ENCODE results near the gene BLOC1S1.

Gene BLOC1S1

GRCh38 chr12:55712700-55713415 is 3.0 kb upstream of the BLOC1S1 start:
- FAIRE-seq, result no peak

DNA sequence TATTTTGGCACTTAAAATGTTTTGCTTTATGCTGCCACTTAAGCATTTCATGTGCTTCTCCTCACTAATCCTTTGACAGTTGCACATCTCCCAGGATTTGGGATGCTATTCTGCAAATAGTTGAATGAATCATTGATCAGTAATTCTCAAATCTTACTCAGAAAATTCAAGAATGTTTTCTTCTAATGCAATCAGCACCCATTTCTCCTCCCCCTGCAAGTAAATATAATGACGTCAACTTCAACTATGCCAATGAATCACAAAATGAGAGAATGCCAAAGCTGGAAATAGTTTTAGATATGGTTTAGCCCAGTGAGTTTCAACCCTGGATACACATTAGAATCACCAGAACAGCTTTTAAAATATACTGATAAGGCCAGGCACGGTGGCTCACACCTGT is 2.1 kb upstream of the BLOC1S1 start:
- no peak for FAIRE-seq

DNA sequence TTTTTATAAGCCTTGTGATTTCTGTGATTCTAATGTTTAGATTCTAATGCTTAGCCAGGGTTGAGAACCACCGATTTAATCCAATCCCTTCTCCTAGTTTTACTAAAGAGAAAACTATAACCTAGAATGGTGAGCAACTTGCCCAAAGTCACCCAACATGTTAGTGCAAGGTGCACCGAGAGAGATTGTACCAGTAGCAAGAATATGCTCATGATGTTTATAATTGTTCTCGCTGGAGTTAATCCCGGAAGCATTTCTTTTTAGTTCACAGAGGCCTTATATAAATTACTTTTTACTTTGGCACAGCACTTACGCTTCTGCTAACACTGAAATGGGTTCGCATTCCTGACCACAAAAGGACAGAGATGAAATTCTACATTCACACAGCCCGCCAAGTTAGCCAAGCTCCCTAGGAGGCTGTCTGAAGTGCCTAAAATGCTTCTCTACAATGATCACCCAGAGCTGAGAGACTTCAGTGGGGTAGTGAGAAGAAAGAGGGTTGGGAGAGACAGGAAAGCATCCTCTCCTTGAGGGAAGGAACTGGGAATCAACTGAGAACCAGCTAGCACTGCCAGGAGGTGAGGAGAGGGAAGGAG is 579 bp upstream of the BLOC1S1 start:
- FAIRE-seq, result no peak

DNA sequence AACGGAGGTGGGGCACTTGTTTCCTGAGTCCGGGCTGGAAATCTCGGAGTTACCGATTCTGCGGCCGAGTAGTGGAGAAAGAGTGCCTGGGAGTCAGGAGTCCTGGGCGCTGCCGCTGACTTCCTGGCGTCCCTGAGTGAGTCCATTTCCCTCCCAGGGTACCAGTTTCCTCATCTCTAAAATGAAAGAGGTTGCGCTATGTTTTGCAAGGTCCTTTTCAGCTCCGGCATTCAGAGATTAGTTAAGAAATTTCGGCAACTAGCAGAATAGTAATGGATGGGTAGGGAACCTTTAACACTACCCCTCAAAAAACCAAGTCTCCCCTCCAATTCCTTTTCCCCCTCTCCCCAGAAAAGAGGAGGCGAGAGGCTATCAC is 724 bp downstream of the BLOC1S1 start:
- no peak for FAIRE-seq

DNA sequence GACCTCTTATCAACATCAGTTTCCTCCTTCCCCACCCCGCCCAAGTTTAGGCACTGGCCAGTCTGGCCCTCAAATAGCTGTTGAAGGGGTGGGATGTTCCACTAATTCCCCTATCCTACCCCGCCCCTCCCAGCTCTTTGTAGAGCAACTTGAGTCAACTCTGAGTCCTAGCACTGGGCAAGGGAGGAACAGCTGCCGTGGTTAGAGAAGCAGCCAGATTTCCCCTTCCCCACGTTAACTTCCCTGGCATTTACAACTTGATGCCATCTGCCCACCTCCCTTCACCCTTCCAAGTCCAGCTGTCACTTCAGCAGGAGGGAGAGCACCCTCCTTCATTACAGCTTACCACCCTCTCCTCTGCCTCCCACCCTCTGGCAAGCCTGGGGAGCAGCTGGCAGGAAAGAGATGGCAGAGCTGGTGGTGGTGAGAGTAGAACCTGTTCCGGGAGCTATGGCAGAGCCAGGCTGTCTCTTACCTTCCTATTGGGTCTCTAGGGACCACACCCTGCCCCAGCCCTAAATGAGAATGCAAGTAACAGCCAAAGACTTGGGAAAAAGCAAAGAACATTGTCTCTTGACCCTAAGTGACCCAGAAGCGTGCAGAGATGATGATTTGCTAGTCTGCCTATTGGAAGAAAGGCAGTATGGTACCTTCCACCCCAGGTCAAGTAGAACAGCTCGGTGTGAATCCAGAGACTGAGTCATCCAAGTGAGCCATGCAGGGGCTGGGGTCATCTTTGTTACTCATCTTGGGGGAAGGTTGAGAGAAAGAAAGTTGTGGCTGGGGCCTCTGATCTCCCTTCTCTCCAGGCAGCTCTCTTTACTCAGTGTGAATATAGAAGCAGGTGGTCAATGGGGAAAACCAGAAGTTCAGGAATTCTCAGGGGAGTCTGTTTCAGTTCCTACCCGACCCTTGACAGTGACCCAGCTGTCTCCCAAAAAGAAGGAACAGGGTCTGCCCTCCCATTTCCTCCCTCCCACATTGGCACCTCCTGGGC is 1.5 kb downstream of the BLOC1S1 start:
- no peak for FAIRE-seq

DNA sequence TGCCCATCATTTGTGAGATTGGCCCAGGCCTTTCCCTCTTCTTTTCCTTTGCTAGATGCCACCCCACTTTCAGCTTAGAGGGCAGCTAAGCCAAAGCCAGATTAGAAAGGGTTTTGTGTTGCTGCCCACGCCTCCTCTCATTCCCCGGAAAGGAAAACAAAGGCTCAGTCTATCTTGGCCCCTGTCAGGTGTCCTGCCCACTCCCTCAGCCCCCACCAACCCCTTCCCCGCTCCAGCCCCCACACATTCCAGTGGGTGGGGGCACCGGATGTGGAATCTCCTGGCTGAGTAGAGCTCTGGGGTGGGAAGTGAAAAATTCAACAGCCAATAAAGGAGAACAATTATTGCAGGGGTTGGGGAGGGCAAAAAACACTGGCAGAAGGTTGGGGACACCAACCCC is 2.2 kb downstream of the BLOC1S1 start:
- no peak for FAIRE-seq

DNA sequence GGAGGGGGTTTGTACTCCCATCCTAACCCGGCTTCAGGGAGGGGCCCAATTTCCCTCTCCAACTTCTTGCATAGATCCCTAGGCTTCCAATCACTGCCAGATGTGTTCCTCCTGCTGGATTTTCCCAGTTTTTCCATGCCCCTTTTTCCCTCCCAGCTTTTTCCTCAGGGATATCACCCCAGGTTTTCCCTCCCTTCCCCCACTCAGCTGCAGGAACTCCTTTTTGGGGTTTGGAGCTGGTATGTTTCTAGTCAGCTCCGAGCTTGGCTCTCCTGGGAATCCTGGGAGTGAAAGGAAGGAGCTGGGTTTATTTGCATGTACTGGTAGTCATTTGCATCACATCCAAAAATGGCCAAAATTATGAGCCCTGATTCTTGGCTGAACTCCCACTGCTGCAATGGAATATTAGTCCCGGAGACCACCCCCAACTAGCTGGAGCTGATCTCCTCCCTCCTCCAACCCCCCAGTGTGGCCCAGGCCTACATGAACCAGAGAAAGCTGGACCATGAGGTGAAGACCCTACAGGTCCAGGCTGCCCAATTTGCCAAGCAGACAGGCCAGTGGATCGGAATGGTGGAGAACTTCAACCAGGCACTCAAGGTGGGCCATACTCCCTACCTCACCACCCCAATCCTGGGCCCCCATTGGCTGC is 2.9 kb downstream of the BLOC1S1 start:
- FAIRE-seq, result no peak

DNA sequence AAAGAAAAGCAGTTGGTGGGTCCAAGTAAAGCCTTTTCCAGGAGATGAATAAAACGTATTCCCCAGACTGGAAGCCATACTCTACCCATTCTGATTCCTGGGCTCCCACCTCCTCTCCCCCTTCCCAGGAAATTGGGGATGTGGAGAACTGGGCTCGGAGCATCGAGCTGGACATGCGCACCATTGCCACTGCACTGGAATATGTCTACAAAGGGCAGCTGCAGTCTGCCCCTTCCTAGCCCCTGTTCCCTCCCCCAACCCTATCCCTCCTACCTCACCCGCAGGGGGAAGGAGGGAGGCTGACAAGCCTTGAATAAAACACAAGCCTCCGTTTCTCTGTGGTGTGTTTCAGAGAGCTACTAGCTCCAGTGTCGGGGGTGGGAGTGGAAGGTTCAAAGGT is 3.5 kb downstream of the BLOC1S1 start:
- no peak for FAIRE-seq

DNA sequence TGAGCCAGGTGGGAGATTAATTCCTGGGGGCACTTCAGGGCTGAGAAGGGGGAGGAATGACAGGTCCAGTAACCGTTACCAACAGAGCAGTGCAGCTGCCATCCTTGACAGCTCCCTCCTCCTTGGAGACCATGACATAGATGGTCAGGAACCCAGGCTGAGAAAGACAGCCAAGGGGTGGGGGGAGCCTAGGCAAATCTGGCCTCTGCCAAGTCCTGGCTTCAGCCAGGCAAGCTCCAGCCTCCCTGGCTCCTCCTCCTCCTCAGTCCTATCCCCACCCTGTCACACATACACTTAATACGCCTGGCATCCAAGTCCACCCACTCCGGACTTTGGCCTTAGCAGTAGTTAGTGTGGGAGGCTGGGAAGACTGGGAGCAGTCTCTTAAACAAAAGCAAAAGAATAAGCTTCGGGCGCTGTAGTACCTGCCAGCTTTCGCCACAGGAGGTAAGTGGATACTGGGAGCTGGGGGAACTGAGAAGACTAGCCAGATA is 4.3 kb downstream of the BLOC1S1 start, which contains the start of gene RDH5:
Gene RDH5 (plus strand): TSS at position 323 of the 494 bp plus-strand sequence. CDS start 792 bp downstream, outside the sequence.
- FAIRE-seq, result no peak

GRCh38 chr12:55720894-55721444 is 5.1 kb downstream of the BLOC1S1 start:
- FAIRE-seq, result no peak

DNA sequence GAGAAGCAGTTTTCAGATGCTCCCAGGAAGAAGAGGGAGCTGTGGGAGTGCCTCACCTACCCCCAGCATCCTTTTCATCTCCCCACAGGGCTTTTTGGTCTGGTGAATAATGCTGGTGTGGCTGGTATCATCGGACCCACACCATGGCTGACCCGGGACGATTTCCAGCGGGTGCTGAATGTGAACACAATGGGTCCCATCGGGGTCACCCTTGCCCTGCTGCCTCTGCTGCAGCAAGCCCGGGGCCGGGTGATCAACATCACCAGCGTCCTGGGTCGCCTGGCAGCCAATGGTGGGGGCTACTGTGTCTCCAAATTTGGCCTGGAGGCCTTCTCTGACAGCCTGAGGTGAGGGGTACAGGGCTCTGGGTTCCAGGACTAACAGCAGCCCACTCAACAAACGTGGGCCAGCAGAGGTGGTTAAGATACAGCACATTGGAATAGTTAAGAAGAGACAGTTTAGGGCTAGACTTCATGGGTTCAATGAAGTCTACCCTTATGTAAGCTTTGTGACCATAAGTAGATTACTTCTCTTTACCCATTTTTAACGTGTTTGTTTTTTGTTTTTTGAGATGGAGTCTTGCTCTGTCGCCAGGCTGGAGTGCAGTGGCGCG is 5.9 kb downstream of the BLOC1S1 start:
- FAIRE-seq, result no peak

GRCh38 chr12:55722948-55723347 is 7.1 kb downstream of the BLOC1S1 start:
- FAIRE-seq, result no peak

DNA sequence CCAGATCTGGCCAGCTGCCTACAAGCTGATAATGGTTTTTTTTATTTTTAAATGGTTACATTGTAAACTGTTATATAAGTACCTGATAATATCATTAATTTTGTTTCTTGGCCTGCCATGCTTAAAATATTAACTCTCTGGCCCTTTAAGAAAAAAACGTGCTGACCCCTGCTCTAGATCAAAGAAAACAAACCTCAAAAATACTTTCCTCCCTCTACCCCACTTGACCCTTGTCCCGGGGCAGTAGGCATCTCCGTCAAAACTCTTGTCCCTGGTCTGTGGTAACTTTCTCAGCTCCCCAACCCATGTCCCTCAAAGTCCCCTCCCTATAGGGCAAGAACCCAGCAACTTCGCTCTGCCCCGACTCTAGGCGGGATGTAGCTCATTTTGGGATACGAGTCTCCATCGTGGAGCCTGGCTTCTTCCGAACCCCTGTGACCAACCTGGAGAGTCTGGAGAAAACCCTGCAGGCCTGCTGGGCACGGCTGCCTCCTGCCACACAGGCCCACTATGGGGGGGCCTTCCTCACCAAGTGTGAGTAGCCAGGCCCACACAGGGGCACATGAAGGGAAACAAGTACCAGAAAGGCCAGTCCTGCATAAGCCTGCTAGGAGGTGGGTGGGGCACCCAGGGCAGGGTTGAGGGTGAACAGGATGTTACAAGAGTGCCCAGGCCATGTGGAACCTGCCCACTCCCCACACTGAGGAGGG is 7.8 kb downstream of the BLOC1S1 start:
- FAIRE-seq, result no peak

- no peak for FAIRE-seq
These were observed 8.5 kb downstream of the BLOC1S1 start for GRCh38 chr12:55724226-55724939.

DNA sequence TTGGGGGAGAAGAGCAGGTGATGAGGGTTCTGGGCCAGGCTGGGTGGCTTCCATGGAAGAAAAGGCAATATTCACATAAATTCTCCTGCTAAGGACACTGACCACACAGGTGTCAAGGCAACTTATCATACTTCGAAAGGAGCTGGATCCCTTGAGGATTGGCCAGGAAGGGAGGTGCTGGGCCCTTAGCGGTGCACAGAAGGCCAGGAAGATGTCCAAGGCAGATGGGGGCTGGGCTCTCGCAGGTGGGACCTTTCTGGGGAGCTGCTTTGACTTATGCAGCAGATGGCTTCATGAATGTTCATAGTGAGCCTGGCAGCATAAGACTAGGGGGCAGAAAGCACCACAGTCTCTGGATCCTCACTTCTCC is 9.1 kb downstream of the BLOC1S1 start:
- FAIRE-seq, result no peak

- no peak for FAIRE-seq
These were observed 9.7 kb downstream of the BLOC1S1 start for GRCh38 chr12:55725556-55725955.

GRCh38 chr12:55726971-55727370 is 11.1 kb downstream of the BLOC1S1 start:
- no peak for FAIRE-seq

DNA sequence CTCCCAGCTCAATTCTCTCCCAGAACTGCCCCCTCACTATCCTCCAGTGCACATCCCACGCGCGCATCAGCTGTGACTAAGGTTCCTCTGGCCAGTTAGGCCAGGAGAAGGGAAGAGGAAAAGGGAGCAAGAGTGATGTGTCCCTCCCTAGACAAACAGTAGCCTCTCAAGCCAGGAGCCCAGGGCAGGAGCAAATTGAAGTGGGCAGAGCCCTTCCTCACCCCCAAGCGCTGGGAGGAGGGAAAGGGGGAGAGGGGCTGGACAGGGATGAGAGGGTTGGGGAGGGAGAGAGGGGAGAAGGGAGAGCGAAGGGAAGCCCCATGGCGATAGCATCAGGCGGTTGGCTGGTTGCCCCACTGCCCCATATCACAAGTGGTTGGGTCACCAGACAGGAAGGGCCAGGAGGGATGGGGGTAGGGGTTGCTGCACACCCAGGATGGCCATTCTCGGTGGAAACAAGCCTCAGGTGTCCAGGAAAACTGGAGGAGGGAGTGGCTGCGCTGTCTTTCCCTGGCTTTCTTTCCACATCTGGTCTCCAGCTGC is 11.9 kb downstream of the BLOC1S1 start:
- FAIRE-seq, result no peak

DNA sequence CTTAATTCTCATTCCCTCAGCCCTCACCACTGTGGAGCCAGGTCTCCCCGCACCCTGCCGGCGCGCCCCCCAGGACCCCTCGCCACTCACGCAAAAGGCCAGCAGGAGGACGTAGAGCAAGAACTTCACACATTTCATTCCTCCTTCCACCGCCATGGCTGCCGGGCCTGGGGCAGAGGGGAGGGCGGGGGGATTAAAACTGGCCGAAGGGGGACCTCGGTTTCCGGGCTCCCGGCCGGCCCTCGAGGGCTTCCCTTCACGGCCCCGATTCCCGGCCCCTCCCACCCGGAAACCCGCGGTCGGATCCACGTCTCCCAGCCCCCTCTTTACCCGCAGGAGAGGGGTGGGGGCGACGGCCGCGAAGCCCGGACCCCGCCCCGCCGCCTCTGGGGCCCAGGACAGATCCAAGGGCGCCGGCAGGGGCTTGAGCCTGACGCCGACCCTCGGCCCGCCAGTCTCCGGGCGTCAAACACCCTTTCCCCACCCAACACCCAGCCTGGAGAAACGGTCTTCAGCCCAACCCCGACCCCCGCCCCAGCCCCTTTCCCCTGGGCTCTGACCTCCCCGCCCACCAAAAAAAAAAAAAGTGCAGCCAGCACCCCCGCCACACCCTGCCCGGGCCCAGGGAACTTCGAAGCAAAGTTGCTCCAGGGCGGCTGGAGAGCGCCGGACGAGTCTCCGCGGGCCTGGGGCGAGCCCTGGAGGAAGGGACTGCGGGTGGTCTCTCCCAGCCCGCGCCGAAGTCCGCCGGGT is 12.5 kb downstream of the BLOC1S1 start:
- FAIRE-seq, result no peak

Data from endometrium (tissue), 2 donors.